Effector CD8-positive, alpha-beta T cell (primary cell): Measurements from ENCODE around the gene ZDHHC13.
"Not testable (repeated sequence)": the region's sequence is repeated elsewhere in the genome, so short reads cannot be mapped to it uniquely, and the experiment has no call there.

Experiments
- DNase-seq: peaks from one replicate; lab custom pipeline; 2025; lab: John Stamatoyannopoulos, UW

Gene ZDHHC13

DNA sequence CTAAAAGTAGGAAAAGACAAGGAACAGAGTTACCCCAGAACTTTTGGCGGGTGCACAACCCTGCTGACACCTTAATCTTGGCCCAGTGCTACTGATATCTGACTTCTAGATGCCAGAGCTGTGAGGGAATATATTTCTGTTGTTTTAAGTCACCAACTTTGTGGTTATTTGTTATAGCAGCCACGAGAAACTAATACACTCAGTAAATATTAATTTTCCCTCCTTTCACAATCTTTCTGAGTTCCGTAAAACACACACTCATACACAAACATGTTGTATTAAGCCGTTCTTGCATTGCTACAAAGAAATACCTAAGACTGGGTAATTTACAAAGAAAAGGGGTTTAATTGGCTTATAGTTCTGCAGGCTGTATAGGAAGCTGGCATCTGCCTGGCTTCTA is 16.1 kb upstream of the ZDHHC13 start:
- no peak for DNase-seq

DNA sequence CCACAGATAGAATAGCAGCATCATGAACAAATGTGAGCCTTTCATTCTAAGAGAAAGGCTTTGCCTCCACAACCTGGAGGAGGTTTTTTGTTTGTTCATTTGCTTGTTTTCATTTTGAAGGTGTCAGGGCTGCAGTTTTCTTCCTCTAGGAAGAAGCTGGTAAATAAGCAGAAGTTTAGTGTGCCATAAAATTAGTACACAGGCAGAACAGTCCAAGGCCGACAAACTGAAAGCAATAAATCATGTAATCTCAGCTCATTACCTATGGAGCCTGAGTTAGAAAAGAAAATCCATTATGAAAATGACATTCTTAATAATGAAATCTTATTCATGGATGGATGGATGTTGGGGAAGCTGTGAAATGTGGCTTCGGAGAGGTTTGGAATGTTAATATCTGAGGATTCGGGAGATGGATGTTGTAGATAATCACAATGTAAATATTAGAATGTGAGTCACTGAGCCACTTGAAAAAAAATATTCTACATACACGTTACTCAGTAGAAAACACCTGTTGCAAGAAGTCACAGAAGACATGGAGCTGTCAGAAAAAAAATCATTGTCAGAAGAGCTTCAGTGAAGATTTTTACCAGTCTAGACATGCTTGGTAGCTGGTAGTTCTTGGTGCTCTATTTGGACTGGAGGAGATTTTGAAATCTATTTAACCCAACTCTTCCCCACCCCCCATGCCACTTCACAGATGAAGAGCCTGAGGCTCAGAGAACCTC is 15.0 kb upstream of the ZDHHC13 start:
- DNase-seq = no peak

DNA sequence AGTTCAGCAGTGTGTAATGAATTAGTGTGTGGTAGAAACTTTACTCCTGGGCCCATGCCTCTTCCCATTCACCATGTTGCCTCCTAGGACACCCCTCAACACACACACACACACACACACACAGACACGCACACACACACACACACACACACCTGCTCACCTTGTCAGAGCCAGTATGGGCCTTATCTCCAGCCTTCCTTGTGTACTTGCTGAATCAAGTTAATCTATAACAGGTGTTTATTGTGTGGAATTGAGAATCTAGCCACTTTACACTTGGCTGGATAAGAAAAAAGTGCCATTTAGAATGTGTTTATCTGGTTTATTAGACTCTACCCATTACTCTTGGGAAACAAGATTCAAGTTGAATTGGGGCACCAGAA is 14.5 kb upstream of the ZDHHC13 start:
- DNase-seq = no peak

DNA sequence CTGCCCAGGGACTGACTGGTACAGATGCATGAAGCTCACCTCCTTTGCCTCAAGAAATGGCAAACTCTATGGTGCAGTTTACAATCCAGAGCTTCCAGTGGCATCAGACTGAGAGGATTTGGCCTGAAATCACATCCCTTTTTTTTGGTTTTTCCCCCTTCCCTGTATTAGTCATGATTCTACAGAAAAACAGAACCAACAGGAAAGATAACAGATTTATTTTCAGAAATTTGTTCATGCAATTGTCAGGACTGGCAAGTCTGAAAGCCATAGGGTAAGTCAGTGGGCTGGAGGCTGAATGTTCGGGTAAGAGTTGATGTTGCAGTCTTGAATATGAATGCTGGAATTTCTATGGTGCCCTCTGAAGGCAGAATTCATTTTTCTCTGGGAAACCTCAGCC is 12.0 kb upstream of the ZDHHC13 start:
- DNase-seq = no peak

DNA sequence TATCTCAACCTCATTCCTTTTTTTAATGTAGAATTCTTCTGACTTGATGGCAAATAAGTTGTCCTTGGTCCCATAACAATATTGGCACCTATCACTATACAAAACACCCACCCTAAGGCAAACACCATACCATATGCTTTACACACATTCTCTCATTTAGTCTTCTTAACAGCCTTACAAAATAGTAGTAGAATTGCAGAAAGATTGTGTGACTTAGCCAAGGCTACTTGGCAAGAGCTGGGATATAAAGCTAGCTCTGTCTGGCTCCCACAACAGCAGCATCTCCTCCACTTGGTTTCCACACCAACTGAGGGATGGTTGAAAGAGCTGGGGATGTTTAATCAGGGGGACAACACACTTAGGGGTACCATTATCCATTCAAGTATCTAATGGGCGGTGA is 9.8 kb upstream of the ZDHHC13 start:
- no peak for DNase-seq

DNA sequence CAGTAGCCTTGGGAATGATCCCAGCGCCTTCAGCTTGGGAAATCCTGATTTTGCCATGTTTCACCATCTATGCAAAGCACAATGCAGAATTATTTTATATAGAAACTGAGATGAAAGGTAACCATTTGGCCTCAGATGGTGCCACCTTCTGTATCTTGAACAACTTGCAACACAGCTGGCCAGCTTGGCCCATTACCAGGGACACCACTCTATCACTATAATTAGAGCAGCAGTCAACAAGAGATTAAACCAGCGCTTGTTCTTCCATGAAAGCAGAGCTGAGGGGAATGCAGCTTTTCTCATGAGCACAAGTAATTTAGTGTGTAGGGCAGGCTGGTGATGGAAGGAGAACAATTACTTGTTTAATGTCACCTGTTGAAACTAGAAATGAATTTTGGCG is 6.7 kb upstream of the ZDHHC13 start:
- no peak for DNase-seq

DNA sequence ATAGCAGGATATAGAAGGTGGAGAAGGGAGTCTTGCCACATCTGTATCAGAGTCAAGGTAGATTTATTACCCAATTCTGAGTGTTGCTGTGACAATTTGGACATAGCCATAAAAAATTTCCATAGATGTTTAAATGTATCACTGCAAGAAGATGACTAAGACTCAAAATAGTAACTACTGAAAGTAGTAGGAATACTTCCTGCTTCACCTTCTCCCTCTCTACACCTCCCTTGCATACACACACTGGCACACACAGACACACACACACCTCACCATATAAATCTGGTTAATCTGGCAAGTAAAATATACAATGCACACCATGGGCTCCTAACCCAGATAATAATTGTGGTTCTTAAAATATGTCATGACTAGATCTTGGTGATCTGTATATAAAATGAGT is 5.2 kb upstream of the ZDHHC13 start:
- no peak for DNase-seq

DNA sequence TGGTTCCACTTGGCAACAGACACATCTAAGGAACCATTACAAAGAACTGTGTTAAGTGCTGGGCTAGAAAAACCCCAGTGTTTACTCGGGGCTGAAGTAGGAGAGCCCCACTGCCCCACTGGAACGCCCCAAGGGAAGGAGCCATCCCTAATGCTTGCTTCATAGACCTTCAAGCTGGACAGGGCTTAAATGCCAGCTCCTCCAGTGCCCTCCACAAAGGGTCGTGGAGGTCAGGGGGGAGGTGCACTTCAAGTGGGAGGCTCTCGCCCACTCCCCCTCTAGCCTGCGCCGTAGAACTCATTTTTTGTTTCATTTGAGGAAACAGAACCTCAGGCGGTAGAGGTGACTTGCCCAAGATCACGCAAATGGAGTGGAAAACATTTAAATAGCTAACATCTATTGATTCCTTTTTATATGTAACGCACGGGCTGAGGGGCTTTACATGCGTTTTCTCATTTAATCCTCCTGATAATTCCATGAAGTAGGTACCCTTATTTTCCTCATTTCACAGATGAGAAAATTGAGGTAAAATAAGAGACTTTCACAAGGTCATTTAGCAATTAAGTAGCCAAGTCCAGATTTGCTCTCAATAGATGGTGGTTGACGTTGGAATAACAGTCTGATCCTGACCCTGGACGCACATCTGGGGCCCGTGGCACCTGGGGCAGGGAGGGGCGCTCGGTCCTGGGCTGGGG is 545 bp upstream of the ZDHHC13 start:
- no peak for DNase-seq

DNA sequence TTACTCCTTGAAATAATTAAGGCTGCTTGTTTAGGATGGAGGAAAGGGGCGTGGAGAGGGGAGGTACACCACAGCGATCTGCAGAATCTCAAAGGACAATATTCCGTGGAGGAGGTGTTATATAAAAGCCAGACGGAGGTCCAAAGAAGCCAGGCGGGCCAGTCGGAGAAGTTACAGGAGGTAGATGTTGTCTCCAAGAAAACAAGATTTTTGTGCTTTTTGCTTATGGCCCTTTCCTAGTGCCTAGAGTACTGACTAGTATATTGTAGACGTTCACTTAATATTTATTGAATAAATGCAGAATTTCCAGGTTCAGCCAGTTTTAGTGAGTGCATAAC is 761 bp downstream of the ZDHHC13 start:
- DNase-seq = no peak

DNA sequence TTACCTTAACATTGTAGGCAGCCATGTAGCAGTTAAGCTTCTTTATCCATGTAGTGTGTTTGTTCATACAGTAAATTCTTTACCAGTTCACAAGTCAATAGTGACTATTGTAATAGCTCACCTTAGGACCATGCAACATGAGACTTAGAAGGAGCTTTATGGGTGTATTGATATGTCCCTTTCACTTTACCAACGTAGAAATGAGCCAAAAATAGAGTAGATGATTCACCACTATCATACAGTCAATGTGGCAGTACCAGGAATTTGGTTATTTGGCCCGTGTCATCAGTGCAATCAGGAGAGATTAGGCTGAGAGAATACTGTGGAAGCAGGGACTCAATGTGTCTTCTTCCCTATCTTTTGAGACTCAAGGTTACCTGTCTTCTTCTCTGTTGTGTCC is 4.7 kb downstream of the ZDHHC13 start:
- DNase-seq = no peak

DNA sequence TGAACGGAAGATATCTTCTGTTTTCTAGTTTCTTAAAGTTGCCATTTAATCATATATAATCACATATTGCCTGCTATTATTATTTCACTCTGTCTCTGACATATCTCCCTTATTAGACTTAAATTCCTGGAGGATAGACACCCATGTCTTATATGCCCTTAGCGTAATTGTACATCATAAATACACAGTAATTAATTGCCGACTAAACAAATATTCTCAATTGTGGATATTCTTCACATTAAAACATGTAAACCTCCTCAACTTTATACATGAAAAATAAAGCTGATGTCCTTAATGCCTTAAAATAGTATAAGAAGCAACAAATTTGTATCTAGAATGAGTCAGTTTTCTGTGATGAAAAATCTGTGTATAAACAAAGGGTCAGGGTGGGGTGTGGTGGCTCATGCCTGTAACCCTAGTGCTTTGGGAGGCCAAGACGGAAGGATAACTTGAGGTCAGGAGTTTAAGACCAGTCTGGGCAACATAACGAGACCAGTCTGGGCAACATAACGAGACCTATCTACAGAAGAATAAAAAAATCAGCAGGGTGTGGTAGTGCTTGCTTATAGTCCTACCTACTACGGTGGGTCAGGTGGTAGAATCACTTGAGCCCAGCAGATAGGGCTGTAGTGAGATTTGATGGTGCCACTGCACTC is 6.1 kb downstream of the ZDHHC13 start:
- DNase-seq = no peak

DNA sequence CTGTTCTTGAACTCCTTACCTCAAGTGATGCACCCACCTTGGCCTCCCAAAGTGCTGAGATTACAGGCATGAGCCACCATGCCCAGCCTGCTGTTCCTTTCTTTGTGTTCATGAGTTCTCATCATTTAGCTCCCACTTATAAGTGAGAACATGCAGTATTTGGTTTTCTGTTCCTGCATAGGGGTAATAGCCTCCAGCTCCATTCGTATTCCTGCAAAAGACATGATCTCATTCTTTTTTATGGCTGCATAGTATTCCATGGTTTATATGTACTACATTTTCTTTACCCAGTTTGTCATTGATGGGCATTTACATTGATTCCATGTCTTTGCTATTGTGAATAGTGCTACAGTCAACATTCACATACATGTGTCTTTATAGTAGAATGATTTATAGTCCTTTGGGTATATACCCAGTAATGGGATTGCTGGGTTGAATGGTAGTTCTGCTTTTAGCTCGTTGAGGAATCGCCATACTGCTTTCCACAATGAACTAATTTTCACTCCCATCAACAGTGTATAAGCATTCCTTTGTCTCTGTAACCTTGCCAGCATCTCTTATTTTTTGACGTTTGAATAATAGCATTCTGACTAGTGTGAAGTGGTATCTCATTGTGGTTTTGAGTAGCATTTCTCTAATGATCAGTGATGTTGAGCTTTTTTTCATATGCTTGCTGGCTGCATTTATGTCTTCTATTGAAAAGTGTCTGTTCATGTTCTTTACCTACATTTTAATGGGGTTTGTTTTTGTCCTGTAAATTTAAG is 9.8 kb downstream of the ZDHHC13 start:
- not testable (repeated sequence) for DNase-seq

DNA sequence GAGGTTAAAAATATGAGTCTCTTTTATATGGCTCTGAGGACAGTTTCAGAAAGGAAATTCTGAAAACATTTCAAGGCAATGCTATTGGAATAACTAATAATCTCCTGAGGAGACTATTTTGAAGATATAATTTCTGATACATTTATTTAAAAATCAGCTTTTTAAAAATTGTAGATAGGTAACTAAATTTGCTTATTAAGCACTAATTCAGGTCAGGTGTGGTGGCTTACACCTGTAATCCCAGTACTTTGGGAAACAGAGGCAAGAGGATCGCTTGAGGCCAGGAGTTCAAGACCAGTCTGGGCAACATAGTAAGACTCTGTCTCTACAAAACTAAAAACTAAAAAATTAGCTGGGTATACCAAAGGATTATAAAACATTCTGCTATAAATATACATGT is 17.0 kb downstream of the ZDHHC13 start:
- DNase-seq = no peak

DNA sequence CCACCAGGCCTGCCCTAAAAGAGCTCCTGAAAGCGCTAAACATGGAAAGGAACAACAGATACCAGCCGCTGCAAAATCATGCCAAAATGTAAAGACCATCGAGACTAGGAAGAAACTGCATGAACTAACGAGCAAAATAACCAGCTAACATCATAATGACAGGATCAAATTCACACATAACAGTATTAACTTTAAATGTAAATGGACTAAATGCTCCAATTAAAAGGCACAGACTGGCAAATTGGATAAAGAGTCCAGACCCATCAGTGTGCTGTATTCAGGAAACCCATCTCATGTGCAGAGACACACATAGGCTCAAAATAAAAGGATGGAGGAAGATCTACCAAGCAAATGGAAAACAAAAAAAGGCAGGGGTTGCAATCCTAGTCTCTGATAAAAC is 19.9 kb downstream of the ZDHHC13 start:
- DNase-seq = not testable (repeated sequence)

DNA sequence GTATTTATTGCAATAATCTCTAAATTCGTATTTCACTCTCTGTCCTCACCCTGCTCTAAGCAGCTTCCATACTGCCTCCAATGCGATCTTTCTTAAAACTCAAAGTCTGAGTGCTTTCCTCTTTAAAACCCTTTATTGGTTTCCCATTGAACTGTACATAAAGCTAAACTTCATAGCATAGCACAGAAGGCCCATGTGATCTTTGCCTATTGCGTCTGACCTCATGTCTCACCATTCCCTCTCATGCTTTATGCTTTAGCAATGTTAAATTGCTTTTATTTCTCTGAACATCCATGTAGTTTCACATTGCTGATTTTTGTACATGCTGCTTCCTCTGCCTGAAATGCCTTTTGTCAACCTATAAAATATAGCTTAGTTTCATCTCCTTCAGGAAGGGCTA is 28.4 kb downstream of the ZDHHC13 start:
- no peak for DNase-seq

DNA sequence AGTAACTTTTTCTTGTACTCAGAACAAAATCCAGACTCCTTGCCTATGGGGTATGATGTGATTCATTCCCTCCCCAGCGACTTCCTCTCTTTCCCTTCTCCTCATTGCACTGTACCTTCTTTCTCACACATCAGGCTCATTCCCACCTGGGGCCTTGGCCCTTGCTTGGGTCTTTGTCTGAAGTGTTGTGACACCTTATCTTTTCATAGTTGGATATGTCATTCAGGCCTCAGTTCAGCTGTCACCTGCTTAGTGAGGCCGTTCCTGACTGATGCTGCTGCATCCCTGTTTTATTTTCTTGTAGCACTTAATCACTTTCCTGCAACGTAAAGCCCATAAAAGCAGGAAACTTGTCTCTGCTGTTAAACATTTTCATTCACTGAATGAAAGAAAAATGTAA is 39.9 kb downstream of the ZDHHC13 start:
- no peak for DNase-seq

DNA sequence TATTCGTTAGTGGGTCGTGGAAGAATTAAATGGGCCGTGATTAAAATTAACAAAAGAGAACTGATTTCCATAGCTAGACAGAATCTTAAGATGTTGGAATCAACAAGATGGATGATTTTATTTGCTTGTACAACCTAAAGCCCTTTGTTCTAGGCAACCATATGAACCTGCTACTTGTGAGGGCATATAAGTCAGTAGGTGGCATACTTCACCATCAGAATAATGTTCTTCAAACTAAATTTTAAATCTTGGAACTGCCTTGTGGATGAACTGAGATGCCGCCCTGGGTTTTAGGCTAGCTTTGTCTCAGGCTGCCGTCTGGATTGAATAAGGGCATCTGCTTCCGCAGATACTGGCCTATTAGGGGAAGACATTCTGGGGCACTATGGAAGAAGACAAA is 43.9 kb downstream of the ZDHHC13 start:
- DNase-seq = no peak

DNA sequence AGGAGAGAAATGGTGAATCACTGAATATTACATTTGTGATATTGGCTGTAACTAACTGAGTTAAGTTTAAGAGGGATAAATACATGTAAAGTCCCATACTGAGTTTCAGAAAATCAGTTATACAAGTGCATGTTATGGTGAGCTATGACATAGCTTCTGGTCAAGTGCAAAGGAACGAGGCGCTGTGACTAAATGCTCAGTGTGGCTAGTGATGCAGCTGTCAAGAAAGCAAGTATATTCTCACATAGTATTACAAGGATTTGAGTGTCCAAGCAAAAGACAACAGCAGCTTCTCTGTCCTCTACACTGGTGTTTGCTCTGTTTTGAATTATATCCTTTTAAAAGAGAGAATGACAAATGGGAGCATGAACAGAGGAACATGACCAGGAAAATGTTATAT is 44.7 kb downstream of the ZDHHC13 start:
- DNase-seq = no peak

DNA sequence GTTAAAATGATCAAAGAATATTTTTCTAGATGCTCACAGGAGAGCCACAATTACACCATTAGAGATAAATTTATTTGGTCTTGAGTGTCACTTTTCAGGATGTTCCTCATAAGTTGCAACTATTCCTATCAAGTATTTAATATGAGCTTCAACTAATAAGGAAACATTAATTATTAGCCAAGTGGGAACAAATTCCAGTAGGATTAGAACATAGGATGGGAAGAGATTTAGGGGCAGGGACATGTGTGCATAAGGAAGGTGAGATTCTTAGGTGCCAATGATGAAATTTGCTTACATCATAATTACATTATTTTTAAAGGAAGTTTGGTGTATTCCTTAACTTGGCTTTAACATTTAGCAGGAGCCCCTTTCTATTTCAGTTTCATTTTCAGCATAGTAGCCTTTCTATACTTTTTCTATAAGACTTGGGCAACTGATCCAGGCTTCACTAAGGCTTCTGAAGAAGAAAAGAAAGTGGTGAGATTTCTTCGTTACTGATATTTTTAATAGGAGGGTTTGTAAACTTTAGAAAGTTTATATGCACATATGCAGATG is 46.1 kb downstream of the ZDHHC13 start:
- DNase-seq = no peak

DNA sequence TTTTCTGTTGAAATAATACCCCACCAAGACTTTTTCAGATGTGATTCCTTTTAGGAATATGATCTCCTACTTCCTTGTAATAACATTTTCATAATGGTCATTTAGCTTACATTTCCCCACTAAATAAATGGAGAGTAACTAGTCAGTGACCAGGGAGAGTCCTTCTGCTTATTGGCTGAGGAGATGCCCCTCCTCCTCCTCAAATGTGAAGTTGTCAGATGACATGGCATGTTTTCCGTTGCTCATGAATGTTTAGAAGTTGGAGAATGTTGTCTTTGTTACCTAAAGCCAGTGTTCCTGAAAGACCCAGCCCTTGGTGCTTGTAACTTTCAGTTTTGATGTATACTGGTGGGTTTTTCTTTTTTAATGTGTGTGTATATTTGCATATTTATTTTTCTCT is 46.6 kb downstream of the ZDHHC13 start:
- DNase-seq = no peak

DNA sequence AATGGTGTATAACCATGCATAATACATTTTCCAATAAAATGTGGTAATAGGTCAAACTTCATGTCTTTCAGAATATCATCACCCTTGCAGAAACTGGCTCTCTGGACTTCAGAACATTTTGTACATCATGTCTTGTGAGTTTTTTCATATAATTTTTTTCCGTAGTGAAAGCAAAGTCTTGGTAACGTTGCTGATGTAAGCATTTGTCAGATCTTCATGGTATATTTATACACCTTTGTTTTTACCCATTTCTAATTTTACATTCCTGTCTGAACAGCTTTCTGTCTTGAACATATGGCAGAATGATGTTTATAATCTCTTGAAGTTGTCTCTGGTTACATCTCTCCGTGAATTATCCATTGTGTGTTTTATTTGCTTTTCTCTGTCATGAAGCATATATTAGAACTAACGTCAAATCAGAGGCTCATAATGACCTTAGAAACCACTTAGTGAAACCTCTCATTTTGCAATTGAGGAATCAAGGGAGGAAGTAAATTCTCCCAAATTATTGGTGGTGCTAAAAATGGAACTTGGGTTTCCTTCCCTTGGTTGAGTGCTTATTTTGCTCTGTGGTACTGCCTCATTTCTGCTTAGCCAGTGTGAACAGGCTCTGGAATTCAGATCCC is 47.4 kb downstream of the ZDHHC13 start:
- DNase-seq = no peak

DNA sequence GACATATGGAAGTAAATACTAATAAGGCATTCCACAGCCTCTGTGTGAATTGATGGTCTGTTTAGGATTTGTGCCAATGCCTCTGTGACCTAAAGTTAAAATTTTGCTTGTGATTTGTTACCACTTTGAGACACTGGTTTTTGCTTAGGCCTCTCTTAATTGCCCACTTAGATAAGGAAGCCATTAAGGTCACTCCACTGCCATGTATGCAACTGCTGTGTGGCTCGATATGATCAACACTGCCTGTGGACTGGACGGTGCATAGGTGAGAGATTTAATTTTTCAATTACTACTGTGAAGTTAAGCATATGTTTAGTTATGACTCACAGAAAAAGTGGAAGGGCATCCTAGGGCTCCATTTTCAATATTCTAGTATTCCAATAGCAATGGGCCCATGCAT is 47.9 kb downstream of the ZDHHC13 start:
- no peak for DNase-seq
